ENCODE measurements around the gene VDAC1. TPM values are rescaled to one million over a fixed set of nuclear protein-coding genes. Genes with fewer than 3 reads are reported as not detected.
A peak's percentile ranks its signal among the peaks of the same experiment; 100 is the strongest.

Gene VDAC1
- total and polyA plus RNA-seq, 2 experiments from 2014 or later: 216 to 282 TPM

DNA sequence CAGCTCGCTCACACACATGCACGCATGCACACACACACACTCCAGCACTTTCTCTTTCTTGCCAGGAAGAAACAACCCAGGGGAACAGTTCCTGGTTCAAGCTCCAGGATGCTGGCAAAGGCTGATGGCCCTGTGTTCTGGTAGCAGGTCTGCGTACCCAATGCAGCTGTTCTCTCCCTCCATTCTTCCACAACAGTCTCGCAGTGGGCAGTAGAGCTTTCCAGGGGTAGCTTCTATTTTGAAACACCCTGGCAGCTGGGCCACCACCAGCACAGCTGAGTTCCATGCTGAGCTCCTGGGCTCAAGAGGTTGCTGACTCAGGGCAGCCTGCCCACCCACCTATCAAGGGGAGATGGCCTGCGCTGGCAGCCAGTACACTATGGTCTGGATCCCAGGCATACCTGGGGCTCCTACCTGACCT lies 4.7 kb downstream of the VDAC1 start:
- Histone ChIP-seq H3K9me3 (ENCODE audit: low read depth) (no peaks in the 10 kb centered on the region), H4K20me1 (ENCODE audit: insufficient read depth, poor library complexity, severe bottlenecking) (peaks cover 86% of the 10 kb centered on the region), H3K4me1 (ENCODE audit: insufficient read depth) (peaks cover 47% of the 10 kb centered on the region), H3K36me3 (replicated peaks; ENCODE audit: insufficient read depth, low read depth) (no peaks in the 10 kb centered on the region), H3K27ac (peak overlapping the region; percentile 19), H3K4me2 (peak overlapping the region; percentile 46), H3K27me3 (no peaks in the 10 kb centered on the region), H2AFZ (no peak overlapping the region), H3K4me3 (no peak overlapping the region), H3K9me2 (replicated peaks; ENCODE audit: insufficient read depth) (no peaks in the 10 kb centered on the region), H3K79me2 (peaks cover 90% of the 10 kb centered on the region)
- no peak for DNase-seq (ENCODE audit: low spot score)
- TF ChIP-seq EZH2phosphoT487 (IDR thresholded peaks at IDR 0.05; ENCODE audit: low read depth, severe bottlenecking, unreplicated experiment) (no peak), EZH2 (IDR thresholded peaks at IDR 0.05; ENCODE audit: borderline replicate concordance) (no peak), CTCF (IDR thresholded peaks at IDR 0.05; ENCODE audit: poor library complexity) (no peak)
- 95% methylated on average over 5 of the region's 5 CpGs for WGBS (ENCODE audit: low lambda C conversion rate, missing lambda C conversion rate)

DNA sequence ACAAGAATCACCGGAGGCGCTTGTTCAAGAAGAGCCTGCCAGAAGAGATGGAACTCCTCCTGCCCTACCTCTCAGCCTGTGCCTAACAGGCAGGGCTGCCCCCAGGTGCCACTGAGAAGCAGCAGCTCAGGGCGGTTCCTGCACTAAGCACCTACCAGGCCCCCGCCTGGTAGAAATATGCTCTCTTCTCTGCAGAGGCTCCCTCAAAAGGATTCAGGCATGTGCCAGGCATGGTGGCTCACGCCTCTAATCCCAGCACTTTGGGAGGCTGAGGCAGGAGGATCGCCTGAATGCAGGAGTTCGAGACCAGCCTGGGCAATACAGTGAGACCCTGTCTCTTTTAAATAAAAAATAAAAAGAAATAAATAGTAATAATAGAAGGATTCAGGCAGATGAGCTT lies 6.0 kb downstream of the VDAC1 start:
- WGBS (ENCODE audit: low lambda C conversion rate, missing lambda C conversion rate): 93% methylated on average over 7 of the region's 7 CpGs
- H3K4me2 ChIP-seq: no peak overlapping the region
- H3K9me2 ChIP-seq (replicated peaks; ENCODE audit: insufficient read depth): no peaks in the 10 kb centered on the region
- no peaks in the 10 kb centered on the region for H3K36me3 ChIP-seq (replicated peaks; ENCODE audit: insufficient read depth, low read depth)
- peaks cover 60% of the 10 kb centered on the region for H3K4me1 ChIP-seq (ENCODE audit: insufficient read depth)
- peaks cover 99% of the 10 kb centered on the region for H4K20me1 ChIP-seq (ENCODE audit: insufficient read depth, poor library complexity, severe bottlenecking)
- H3K4me3 ChIP-seq: no peak overlapping the region
- no peaks in the 10 kb centered on the region for H3K27me3 ChIP-seq
- no peak for DNase-seq (ENCODE audit: low spot score)
- TF ChIP-seq EZH2 (IDR thresholded peaks at IDR 0.05; ENCODE audit: borderline replicate concordance) (no peak), CTCF (IDR thresholded peaks at IDR 0.05; ENCODE audit: poor library complexity) (no peak), EZH2phosphoT487 (IDR thresholded peaks at IDR 0.05; ENCODE audit: low read depth, severe bottlenecking, unreplicated experiment) (no peak)
- peaks cover 100% of the 10 kb centered on the region for H3K79me2 ChIP-seq
- no peak overlapping the region for H3K27ac ChIP-seq
- H2AFZ ChIP-seq: no peak overlapping the region
- no peaks in the 10 kb centered on the region for H3K9me3 ChIP-seq (ENCODE audit: low read depth)

GRCh38 chr5:133998042-133998441 lies 6.7 kb downstream of the VDAC1 start:
- Histone ChIP-seq H3K36me3 (replicated peaks; ENCODE audit: insufficient read depth, low read depth) (no peaks in the 10 kb centered on the region), H3K79me2 (peaks cover 100% of the 10 kb centered on the region), H3K9me2 (replicated peaks; ENCODE audit: insufficient read depth) (no peaks in the 10 kb centered on the region), H3K4me3 (no peak overlapping the region), H3K4me1 (ENCODE audit: insufficient read depth) (peaks cover 64% of the 10 kb centered on the region), H4K20me1 (ENCODE audit: insufficient read depth, poor library complexity, severe bottlenecking) (peaks cover 100% of the 10 kb centered on the region), H3K9me3 (ENCODE audit: low read depth) (no peaks in the 10 kb centered on the region), H3K27me3 (no peaks in the 10 kb centered on the region), H3K27ac (no peak overlapping the region), H2AFZ (no peak overlapping the region), H3K4me2 (no peak overlapping the region)
- TF ChIP-seq EZH2phosphoT487 (IDR thresholded peaks at IDR 0.05; ENCODE audit: low read depth, severe bottlenecking, unreplicated experiment) (no peak), EZH2 (IDR thresholded peaks at IDR 0.05; ENCODE audit: borderline replicate concordance) (no peak), CTCF (IDR thresholded peaks at IDR 0.05; ENCODE audit: poor library complexity) (no peak)
- 94% methylated on average over 6 of the region's 6 CpGs for WGBS (ENCODE audit: low lambda C conversion rate, missing lambda C conversion rate)
- no peak for DNase-seq (ENCODE audit: low spot score)
